ENCODE data around the gene STRIP1. TPM values are rescaled to one million over a fixed set of nuclear protein-coding genes. Genes with fewer than 3 reads are reported as not detected.

STRIP1 gene
- total RNA-seq, 2 donors from 2014 or later: 64.9 to 66.1 TPM

DNA sequence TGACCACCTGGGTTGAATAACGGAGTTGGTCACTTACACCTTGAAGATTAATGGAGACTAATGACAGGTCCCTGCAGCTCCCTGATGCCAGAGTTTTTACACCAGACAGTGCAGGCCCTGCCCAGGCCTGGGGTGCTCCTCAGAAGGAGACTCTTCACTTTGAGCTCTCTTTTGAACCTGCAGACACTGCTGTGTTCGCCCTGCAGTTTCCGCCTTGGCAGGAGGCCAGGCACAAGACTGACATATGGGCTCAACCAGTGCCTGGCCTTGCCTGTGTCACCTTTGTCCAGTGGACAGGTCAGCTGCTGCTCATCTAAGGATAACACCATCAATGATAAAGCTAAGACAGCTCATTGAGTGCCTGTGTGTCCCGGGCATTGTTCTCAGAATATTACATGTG lies 5.2 kb downstream of the STRIP1 start:
- Histone ChIP-seq H3K27ac (ENCODE audit: low read depth, low read length) (no peak overlapping the region), H3K9me3 (ENCODE audit: control insufficient read depth, low read length) (no peaks in the 10 kb centered on the region), H3K9ac (ENCODE audit: extremely low read depth, low read length, poor library complexity, severe bottlenecking) (no peak overlapping the region), H3K27me3 (ENCODE audit: control insufficient read depth, insufficient read depth, low read length, poor library complexity, severe bottlenecking) (no peaks in the 10 kb centered on the region), H3K4me1 (ENCODE audit: control insufficient read depth, insufficient read depth, low read length) (no peaks in the 10 kb centered on the region), H3K36me3 (ENCODE audit: control insufficient read depth, insufficient read depth, low read length) (peaks cover 78% of the 10 kb centered on the region), H3K4me3 (ENCODE audit: low read length) (no peak overlapping the region)
- Mint-ChIP-seq H3K27ac (no peak overlapping the region), H3K4me3 (no peak overlapping the region), H3K36me3 (ENCODE audit: low read depth) (peaks cover 73% of the 10 kb centered on the region), H3K27me3 (ENCODE audit: insufficient read depth) (no peaks in the 10 kb centered on the region), H3K4me1 (peaks cover 9% of the 10 kb centered on the region), H3K9me3 (no peaks in the 10 kb centered on the region)
- WGBS, 2 experiments (ENCODE audit: insufficient coverage in 1 of 2, insufficient read length in 1 of 2): 94 to 98% methylated on average over 4 of the region's 4 CpGs
- TF ChIP-seq, protein P1, sequence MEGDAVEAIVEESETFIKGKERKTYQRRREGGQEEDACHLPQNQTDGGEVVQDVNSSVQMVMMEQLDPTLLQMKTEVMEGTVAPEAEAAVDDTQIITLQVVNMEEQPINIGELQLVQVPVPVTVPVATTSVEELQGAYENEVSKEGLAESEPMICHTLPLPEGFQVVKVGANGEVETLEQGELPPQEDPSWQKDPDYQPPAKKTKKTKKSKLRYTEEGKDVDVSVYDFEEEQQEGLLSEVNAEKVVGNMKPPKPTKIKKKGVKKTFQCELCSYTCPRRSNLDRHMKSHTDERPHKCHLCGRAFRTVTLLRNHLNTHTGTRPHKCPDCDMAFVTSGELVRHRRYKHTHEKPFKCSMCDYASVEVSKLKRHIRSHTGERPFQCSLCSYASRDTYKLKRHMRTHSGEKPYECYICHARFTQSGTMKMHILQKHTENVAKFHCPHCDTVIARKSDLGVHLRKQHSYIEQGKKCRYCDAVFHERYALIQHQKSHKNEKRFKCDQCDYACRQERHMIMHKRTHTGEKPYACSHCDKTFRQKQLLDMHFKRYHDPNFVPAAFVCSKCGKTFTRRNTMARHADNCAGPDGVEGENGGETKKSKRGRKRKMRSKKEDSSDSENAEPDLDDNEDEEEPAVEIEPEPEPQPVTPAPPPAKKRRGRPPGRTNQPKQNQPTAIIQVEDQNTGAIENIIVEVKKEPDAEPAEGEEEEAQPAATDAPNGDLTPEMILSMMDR (conservative IDR thresholded peaks at IDR 0.05): no peak
- no peak for DNase-seq

DNA sequence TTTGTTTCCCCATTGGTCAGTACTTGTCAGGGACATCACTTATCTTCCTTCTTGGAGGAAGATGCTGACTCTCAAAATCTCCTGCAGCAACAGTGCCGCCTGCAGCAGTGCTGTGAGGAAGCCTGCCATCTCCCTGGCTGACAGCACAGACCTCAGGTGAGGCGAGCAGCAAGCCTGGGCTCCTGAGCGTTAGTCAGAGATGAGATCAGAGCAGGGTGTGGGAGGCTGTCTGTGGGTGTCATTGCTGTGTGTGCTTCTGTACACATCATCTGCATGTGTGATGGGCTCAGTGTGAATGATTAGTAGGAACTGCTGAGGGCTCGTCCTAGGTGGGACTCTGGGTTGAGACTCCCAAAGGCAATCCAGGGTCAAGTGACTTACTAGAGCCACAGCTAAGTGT lies 6.1 kb downstream of the STRIP1 start:
- peaks cover 5% of the 10 kb centered on the region for H3K4me1 Mint-ChIP-seq
- H3K27me3 Mint-ChIP-seq (ENCODE audit: insufficient read depth): no peaks in the 10 kb centered on the region
- peaks cover 81% of the 10 kb centered on the region for H3K36me3 Mint-ChIP-seq (ENCODE audit: low read depth)
- H3K9me3 Mint-ChIP-seq: no peaks in the 10 kb centered on the region
- H3K9me3 ChIP-seq (ENCODE audit: control insufficient read depth, low read length): no peaks in the 10 kb centered on the region
- H3K4me3 Mint-ChIP-seq: no peak overlapping the region
- no peaks in the 10 kb centered on the region for H3K4me1 ChIP-seq (ENCODE audit: control insufficient read depth, insufficient read depth, low read length)
- H3K9ac ChIP-seq (ENCODE audit: extremely low read depth, low read length, poor library complexity, severe bottlenecking): no peak overlapping the region
- DNase-seq: no peak
- no peak overlapping the region for H3K27ac Mint-ChIP-seq
- TF ChIP-seq, protein P1 (conservative IDR thresholded peaks at IDR 0.05): no peak
- WGBS, 2 experiments (ENCODE audit: insufficient coverage in 1 of 2, insufficient read length in 1 of 2): 92% methylated on average over 4 of the region's 4 CpGs; no CpG with 5 or more reads in 1 of the 2 experiments
- no peak overlapping the region for H3K27ac ChIP-seq (ENCODE audit: low read depth, low read length)
- no peaks in the 10 kb centered on the region for H3K27me3 ChIP-seq (ENCODE audit: control insufficient read depth, insufficient read depth, low read length, poor library complexity, severe bottlenecking)
- H3K36me3 ChIP-seq (ENCODE audit: control insufficient read depth, insufficient read depth, low read length): peaks cover 87% of the 10 kb centered on the region
- H3K4me3 ChIP-seq (ENCODE audit: low read length): no peak overlapping the region

DNA sequence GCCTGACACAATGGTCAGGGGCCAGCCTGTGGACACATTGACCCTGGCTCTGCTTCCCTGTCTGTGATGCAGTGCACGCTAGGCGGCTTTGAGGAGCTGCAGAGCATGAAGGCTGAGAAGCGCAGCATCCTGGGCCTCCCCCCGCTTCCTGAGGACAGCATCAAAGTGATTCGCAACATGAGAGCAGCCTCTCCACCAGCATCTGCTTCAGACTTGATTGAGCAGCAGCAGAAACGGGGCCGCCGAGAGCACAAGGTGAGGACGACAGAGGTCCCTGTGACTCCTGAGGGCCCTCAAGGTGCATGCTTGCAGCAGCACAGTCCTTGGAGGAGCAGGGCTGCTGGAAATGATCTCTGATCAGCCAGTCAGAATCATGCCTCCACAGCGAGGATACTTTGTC lies 8.6 kb downstream of the STRIP1 start:
- 92 to 94% methylated on average over 8 to 10 of the region's 10 CpGs for WGBS, 2 experiments (ENCODE audit: insufficient coverage in 1 of 2, insufficient read length in 1 of 2)
- H3K4me1 Mint-ChIP-seq: no peaks in the 10 kb centered on the region
- DNase-seq: no peak
- no peak overlapping the region for H3K27ac Mint-ChIP-seq
- H3K27ac ChIP-seq (ENCODE audit: low read depth, low read length): no peak overlapping the region
- no peaks in the 10 kb centered on the region for H3K9me3 ChIP-seq (ENCODE audit: control insufficient read depth, low read length)
- no peaks in the 10 kb centered on the region for H3K27me3 Mint-ChIP-seq (ENCODE audit: insufficient read depth)
- peaks cover 98% of the 10 kb centered on the region for H3K36me3 ChIP-seq (ENCODE audit: control insufficient read depth, insufficient read depth, low read length)
- H3K9ac ChIP-seq (ENCODE audit: extremely low read depth, low read length, poor library complexity, severe bottlenecking): no peak overlapping the region
- no peaks in the 10 kb centered on the region for H3K9me3 Mint-ChIP-seq
- H3K4me3 Mint-ChIP-seq: no peak overlapping the region
- no peak overlapping the region for H3K4me3 ChIP-seq (ENCODE audit: low read length)
- TF ChIP-seq, protein P1 (conservative IDR thresholded peaks at IDR 0.05): no peak
- no peaks in the 10 kb centered on the region for H3K27me3 ChIP-seq (ENCODE audit: control insufficient read depth, insufficient read depth, low read length, poor library complexity, severe bottlenecking)
- H3K4me1 ChIP-seq (ENCODE audit: control insufficient read depth, insufficient read depth, low read length): no peaks in the 10 kb centered on the region
- peaks cover 91% of the 10 kb centered on the region for H3K36me3 Mint-ChIP-seq (ENCODE audit: low read depth)

Data from endodermal cell (in vitro differentiated cells).